ENCODE results near the gene CNTNAP5. TPM values are rescaled to one million over a fixed set of nuclear protein-coding genes. Genes with fewer than 3 reads are reported as not detected.

The CNTNAP5 gene
- total RNA-seq, 1 donor from 2014 or later, result 22.0 TPM

DNA sequence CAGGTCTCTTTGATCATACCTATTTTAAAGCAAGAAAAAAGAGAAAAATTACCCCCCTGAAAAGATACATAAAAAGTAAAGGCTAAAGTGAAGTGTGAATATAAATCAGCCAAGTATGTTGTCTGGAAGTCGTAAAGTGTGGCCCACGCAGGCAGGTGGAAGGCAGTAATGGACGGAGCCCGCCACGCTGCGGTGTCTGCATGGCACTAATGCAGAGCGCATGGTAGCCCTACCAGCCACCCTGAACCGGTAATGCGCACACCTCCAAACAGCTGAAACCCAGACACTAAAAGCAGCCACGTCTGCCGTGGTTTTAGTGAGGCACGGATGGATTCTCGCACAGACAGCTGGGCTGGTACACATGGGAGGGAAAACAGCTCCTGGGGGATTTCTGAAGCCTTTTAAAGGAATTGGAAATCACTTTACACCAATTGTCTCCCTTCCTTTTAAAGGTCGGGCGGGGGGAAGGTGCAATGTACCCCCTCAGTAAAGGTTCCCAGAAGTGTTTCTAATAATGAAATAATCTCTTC, 615.2 kb downstream of the CNTNAP5 start:
- Mint-ChIP-seq H3K9me3 (ENCODE audit: unreplicated experiment) (peaks cover 3% of the 10 kb centered on the region), H3K27me3 (ENCODE audit: unreplicated experiment) (no peaks in the 10 kb centered on the region)
- TF ChIP-seq, protein P1, sequence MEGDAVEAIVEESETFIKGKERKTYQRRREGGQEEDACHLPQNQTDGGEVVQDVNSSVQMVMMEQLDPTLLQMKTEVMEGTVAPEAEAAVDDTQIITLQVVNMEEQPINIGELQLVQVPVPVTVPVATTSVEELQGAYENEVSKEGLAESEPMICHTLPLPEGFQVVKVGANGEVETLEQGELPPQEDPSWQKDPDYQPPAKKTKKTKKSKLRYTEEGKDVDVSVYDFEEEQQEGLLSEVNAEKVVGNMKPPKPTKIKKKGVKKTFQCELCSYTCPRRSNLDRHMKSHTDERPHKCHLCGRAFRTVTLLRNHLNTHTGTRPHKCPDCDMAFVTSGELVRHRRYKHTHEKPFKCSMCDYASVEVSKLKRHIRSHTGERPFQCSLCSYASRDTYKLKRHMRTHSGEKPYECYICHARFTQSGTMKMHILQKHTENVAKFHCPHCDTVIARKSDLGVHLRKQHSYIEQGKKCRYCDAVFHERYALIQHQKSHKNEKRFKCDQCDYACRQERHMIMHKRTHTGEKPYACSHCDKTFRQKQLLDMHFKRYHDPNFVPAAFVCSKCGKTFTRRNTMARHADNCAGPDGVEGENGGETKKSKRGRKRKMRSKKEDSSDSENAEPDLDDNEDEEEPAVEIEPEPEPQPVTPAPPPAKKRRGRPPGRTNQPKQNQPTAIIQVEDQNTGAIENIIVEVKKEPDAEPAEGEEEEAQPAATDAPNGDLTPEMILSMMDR (IDR thresholded peaks at IDR 0.05; ENCODE audit: partially characterized antibody, unreplicated experiment), result no peak

DNA sequence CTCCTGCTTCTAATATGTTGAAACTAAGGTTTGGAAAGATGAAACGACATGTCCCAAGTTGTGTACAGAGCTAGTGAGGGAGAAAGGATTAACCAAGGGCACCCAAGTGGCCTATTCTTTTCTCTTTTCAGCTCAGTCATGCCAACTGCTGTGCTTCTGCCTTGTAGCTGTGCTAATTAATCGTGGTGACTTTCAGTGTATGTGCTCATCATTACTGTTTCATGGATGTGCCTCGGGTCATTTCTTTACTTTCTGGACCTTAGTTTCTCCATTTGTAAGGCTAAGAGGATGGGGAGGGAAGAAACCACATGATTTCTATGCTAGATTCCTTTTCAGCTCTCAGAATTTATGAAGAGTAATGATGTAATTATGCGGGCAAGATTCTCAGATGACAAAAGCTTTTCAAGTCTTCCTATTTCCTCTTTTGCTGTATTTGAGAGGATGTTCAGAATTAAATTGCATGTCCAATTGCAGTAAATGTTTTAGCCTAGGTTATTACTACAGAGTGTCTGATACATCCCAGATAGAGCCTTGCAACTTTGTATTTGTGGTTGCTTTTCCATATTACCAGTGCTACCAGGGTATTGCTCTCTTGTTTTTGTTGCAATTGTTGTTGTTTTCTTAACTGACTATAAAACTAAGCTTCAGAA, 621.2 kb downstream of the CNTNAP5 start:
- TF ChIP-seq, protein P1 (IDR thresholded peaks at IDR 0.05; ENCODE audit: partially characterized antibody, unreplicated experiment), result no peak
- H3K4me1 Mint-ChIP-seq (ENCODE audit: low read depth, unreplicated experiment), result peaks cover 6% of the 10 kb centered on the region
- no peaks in the 10 kb centered on the region for H3K9me3 Mint-ChIP-seq (ENCODE audit: unreplicated experiment)
- H3K4me3 Mint-ChIP-seq (ENCODE audit: unreplicated experiment), result no peak overlapping the region
- no peak for DNase-seq
- no peak overlapping the region for H3K27ac Mint-ChIP-seq (ENCODE audit: unreplicated experiment)
- no peaks in the 10 kb centered on the region for H3K27me3 Mint-ChIP-seq (ENCODE audit: unreplicated experiment)
- no peaks in the 10 kb centered on the region for H3K36me3 Mint-ChIP-seq (ENCODE audit: unreplicated experiment)

More for the DNA sequence above, 615.2 kb downstream of the CNTNAP5 start:
- peak overlapping the region; percentile 78 for H3K27ac Mint-ChIP-seq (ENCODE audit: unreplicated experiment)
- peaks cover 29% of the 10 kb centered on the region for H3K4me1 Mint-ChIP-seq (ENCODE audit: low read depth, unreplicated experiment)
- no peaks in the 10 kb centered on the region for H3K36me3 Mint-ChIP-seq (ENCODE audit: unreplicated experiment)
- DNase-seq, result peak; percentile 68
- H3K4me3 Mint-ChIP-seq (ENCODE audit: unreplicated experiment), result peak overlapping the region; percentile 50

DNA sequence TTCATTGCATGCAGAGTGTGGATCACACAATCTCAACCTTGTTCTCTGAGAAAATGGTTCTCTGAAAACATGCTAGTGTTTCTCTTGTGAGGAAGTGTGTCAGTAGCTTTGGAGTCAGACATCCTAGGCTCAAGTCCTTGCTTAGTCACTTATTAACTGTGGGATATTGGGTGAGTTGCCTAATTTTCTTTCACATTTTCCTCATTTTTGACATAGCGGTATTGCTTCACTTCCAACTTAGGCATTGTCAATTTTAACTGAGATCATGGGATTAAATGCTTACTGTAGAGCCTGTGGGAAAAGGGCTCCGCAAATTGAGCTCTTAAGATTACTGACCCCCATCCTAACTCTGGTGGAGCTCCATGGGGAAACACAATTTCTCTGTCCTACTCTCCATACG, 622.2 kb downstream of the CNTNAP5 start:
- no peak overlapping the region for H3K27ac Mint-ChIP-seq (ENCODE audit: unreplicated experiment)
- H3K9me3 Mint-ChIP-seq (ENCODE audit: unreplicated experiment), result no peaks in the 10 kb centered on the region
- TF ChIP-seq, protein P1 (IDR thresholded peaks at IDR 0.05; ENCODE audit: partially characterized antibody, unreplicated experiment), result no peak
- DNase-seq, result no peak
- no peak overlapping the region for H3K4me3 Mint-ChIP-seq (ENCODE audit: unreplicated experiment)
- H3K4me1 Mint-ChIP-seq (ENCODE audit: low read depth, unreplicated experiment), result peaks cover 4% of the 10 kb centered on the region
- no peaks in the 10 kb centered on the region for H3K36me3 Mint-ChIP-seq (ENCODE audit: unreplicated experiment)
- no peaks in the 10 kb centered on the region for H3K27me3 Mint-ChIP-seq (ENCODE audit: unreplicated experiment)

DNA sequence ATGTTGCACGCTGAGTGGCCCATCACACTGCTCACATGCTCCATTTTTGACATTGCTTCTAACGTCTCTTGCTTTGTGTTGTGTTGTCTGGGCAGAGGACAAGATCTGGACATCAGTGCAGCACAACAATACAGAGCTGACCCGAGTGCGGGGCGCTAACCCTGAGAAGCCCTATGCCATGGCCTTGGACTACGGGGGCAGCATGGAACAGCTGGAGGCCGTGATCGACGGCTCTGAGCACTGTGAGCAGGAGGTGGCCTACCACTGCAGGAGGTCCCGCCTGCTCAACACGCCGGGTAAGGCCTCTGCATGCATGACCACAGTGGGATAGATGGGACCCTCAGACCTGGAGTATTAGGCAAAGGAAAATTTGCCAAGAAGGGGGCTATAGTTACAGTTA, 622.6 kb downstream of the CNTNAP5 start:
- Mint-ChIP-seq H3K36me3 (ENCODE audit: unreplicated experiment) (no peaks in the 10 kb centered on the region), H3K9me3 (ENCODE audit: unreplicated experiment) (no peaks in the 10 kb centered on the region), H3K27me3 (ENCODE audit: unreplicated experiment) (no peaks in the 10 kb centered on the region), H3K4me3 (ENCODE audit: unreplicated experiment) (no peak overlapping the region), H3K27ac (ENCODE audit: unreplicated experiment) (no peak overlapping the region), H3K4me1 (ENCODE audit: low read depth, unreplicated experiment) (peaks cover 2% of the 10 kb centered on the region)
- DNase-seq, result no peak
- TF ChIP-seq, protein P1 (IDR thresholded peaks at IDR 0.05; ENCODE audit: partially characterized antibody, unreplicated experiment), result no peak

DNA sequence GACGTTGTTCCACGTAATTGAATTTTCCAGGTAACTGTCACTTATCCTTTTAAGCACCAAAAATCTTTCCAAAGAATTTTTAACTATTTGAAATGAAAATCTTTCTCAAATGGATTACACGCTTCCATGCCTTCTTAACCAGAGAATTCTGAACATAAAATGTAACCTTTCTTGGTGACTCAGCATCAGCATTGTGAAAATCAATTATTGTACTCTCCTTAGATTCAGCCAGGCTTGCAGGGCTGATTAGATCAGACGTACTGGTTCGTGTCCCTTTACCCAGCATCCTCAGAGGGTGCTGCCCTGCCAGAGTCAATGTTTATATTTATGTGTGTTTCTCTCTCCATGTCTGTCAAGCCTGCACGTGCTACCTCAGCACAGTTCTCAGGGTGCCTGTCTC, 623.9 kb downstream of the CNTNAP5 start:
- Mint-ChIP-seq H3K9me3 (ENCODE audit: unreplicated experiment) (no peaks in the 10 kb centered on the region), H3K4me1 (ENCODE audit: low read depth, unreplicated experiment) (no peaks in the 10 kb centered on the region), H3K36me3 (ENCODE audit: unreplicated experiment) (no peaks in the 10 kb centered on the region), H3K27me3 (ENCODE audit: unreplicated experiment) (no peaks in the 10 kb centered on the region), H3K27ac (ENCODE audit: unreplicated experiment) (no peak overlapping the region), H3K4me3 (ENCODE audit: unreplicated experiment) (no peak overlapping the region)
- TF ChIP-seq, protein P1 (IDR thresholded peaks at IDR 0.05; ENCODE audit: partially characterized antibody, unreplicated experiment), result no peak
- no peak for DNase-seq
